HFF-Myc (cell line): ENCODE data around the gene FBXW7.

ENCODE experiments used
- DNase-seq: peaks from one replicate; pipeline ENCODE4 v3.0.0-alpha.2; 2011; ENCODE audit warnings: low read depth; ENCODE audit errors: extremely low read depth
- H3K4me3 ChIP-seq: replicated peaks from 2 replicates; pipeline ENCODE4 v1.5.1; 2011; ENCODE audit warnings: low read depth, mild to moderate bottlenecking, control low read depth, low read length
- TF ChIP-seq, protein P1 (sequence below): IDR thresholded peaks from 2 replicates; pipeline ENCODE4 v1.5.1; 2012; ENCODE audit warnings: mild to moderate bottlenecking, low read depth, low read length, control low read depth; ENCODE audit errors: missing control alignments

The FBXW7 gene

GRCh38 chr4:152357206-152357605 lies 178.7 kb downstream of the FBXW7 start:
- DNase-seq: no peak
- TF ChIP-seq, protein P1, sequence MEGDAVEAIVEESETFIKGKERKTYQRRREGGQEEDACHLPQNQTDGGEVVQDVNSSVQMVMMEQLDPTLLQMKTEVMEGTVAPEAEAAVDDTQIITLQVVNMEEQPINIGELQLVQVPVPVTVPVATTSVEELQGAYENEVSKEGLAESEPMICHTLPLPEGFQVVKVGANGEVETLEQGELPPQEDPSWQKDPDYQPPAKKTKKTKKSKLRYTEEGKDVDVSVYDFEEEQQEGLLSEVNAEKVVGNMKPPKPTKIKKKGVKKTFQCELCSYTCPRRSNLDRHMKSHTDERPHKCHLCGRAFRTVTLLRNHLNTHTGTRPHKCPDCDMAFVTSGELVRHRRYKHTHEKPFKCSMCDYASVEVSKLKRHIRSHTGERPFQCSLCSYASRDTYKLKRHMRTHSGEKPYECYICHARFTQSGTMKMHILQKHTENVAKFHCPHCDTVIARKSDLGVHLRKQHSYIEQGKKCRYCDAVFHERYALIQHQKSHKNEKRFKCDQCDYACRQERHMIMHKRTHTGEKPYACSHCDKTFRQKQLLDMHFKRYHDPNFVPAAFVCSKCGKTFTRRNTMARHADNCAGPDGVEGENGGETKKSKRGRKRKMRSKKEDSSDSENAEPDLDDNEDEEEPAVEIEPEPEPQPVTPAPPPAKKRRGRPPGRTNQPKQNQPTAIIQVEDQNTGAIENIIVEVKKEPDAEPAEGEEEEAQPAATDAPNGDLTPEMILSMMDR: no peak
- H3K4me3 ChIP-seq: no peak overlapping the region

DNA sequence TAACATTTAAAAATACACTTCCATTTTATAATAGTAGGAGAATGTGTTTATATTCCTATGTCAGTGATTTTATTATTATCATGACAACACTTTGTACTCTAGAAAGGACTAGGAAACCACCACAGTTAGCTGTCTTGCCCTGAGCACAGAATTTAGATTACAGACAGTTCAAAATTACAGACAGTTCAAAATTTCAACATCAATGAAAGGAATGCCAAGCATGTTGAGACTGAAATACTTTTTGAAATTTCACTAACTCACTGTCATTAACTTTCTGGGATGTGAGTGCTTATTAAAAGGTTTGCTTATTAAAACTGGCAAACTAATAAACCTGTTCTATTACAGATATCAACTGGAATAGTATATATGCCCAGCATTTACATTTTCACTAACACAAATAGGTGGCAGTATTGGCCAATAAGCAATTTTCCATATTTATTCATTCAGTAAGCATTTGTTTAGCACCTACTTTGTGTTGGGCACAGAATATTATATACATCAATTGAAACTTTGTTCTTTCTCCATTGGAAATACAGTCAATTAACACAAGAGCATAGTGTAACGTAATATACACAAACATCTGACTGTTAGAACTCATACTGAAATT lies 179.4 kb downstream of the FBXW7 start:
- TF ChIP-seq, protein P1: no peak
- no peak for DNase-seq
- no peak overlapping the region for H3K4me3 ChIP-seq

DNA sequence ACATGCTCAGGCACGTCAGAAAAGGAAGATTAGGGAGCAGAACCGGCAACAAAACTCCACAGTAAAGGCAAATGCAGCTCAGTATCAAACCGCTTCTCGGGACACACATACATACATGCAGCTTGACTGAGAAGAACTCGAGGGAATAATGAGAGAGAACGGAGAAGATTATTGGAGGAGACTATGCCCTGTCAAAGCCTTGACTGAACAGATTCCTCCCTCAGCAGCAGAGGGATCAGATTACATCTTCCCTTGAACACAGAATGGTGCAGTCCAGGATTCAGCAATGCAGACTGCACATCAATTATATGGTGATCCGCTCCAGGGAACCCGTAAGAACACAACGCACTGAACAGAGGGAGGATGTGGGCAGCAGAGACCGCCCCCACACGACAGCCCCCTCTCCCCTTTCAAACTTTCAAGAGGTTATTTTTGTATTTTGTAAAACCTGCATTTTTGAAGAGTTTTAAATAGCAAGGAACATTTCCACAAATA lies 183.2 kb downstream of the FBXW7 start:
- DNase-seq: peak; percentile 95
- peak overlapping the region; percentile 63 for H3K4me3 ChIP-seq
- TF ChIP-seq, protein P1: no peak

DNA sequence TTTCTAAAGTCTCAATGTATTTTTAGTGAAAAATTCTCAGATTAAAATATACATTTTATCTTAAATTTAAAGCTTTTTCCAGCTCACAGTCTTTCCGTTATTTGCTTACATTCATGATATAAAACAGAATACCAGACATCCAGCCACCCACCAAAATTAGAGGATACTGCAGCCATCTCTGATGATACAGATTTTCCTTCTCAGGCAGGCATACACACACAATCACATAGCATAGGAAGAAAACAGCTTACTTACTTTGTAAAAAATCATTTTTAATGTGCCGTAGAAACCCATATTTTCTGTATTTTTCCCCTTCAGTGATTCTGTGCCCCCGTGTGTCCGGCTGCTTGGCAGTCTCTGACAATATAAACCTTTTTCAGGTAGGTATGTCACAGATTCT lies 183.7 kb downstream of the FBXW7 start:
- H3K4me3 ChIP-seq: peak overlapping the region; percentile 63
- no peak for DNase-seq
- TF ChIP-seq, protein P1: no peak

DNA sequence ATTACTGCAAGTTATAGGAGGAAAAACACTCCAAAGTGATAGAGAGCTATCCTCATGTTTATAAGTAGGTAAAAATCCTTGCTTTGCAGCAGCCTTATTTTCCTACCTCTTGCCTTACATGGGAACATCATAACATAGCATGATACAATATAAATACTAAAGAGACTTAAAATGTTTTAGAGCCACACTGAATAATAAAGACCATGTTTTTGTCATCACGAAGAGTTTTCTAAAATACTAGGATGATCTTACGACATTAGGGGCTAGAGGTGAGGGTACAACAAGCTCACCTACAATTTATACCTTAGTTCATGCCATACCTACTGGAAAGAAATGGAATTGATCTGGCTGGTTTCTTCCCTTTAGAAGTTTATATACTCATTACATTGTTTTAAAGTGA lies 184.8 kb downstream of the FBXW7 start:
- peak overlapping the region; percentile 63 for H3K4me3 ChIP-seq
- TF ChIP-seq, protein P1: no peak
- DNase-seq: no peak

- TF ChIP-seq, protein P1: peak; percentile 16
- no peak for DNase-seq
- H3K4me3 ChIP-seq: no peak overlapping the region
These were observed 187.2 kb downstream of the FBXW7 start for GRCh38 chr4:152348670-152349069.

DNA sequence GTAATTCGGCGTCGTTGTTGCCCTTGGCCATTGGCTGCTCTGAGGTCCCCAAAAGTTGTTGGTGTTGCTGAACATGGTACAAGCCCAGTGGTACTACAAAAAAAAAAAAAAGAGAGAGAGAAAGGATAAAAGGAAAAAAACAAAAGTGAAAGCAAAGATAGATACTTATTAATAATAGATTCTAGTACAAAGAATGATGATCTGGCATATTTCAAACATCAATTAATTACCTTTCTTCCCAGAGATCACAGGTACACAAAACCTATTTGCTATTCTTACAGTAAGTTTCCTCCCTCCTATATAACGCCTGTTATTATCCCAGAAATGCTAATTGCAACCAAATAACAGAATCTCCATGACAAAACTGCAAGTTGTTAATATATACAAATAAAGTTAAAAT lies 188.9 kb downstream of the FBXW7 start:
- DNase-seq: no peak
- H3K4me3 ChIP-seq: no peak overlapping the region
- TF ChIP-seq, protein P1: no peak
